HG02981 (cell line): ENCODE results near the gene MPRIP.
"Not testable (repeated sequence)": the region's sequence is repeated elsewhere in the genome, so short reads cannot be mapped to it uniquely, and the experiment has no call there.

ENCODE experiments used
- ATAC-seq: cut with Tn5 transposase; IDR thresholded peaks from one replicate; pipeline ENCODE4 v1.9.1; 2021; ENCODE audit warnings: mild to moderate bottlenecking, moderate library complexity; ENCODE audit not compliant: unreplicated experiment

Gene MPRIP, protein sequence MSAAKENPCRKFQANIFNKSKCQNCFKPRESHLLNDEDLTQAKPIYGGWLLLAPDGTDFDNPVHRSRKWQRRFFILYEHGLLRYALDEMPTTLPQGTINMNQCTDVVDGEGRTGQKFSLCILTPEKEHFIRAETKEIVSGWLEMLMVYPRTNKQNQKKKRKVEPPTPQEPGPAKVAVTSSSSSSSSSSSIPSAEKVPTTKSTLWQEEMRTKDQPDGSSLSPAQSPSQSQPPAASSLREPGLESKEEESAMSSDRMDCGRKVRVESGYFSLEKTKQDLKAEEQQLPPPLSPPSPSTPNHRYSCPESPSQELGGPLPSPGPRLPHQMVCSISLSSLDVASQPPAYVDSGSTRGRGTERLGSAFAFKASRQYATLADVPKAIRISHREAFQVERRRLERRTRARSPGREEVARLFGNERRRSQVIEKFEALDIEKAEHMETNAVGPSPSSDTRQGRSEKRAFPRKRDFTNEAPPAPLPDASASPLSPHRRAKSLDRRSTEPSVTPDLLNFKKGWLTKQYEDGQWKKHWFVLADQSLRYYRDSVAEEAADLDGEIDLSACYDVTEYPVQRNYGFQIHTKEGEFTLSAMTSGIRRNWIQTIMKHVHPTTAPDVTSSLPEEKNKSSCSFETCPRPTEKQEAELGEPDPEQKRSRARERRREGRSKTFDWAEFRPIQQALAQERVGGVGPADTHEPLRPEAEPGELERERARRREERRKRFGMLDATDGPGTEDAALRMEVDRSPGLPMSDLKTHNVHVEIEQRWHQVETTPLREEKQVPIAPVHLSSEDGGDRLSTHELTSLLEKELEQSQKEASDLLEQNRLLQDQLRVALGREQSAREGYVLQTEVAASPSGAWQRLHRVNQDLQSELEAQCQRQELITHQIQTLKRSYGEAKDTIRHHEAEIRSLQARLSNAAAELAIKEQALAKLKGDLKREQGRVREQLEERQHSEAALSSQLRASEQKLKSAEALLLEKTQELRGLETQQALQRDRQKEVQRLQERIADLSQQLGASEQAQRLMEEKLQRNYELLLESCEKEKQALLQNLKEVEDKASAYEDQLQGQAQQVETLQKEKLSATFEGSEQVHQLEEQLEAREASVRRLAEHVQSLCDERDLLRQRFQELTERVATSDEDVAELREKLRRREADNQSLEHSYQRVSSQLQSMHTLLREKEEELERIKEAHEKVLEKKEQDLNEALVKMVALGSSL (N-terminal part only)

DNA sequence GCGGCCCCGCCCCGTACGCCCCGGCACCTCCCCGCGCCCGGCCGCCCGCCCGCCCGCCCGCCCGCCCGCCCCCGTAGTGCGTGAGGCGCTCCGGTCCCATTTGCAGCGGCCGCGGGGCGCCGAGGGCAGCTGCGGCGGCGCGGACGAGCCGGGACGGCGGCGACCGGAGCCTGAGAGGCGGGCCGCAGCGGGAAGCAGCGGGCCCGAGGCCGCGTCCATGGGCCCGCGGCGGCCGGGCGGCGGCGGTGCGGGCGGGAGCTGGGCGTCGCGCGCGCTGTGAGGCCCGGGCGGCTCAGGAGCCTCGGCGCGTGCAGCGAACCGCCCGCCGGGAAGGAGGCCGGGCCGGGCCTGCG is at the start of gene MPRIP:
TSS of gene MPRIP (plus strand) at position 74 of the 353 bp plus-strand sequence. CDS start 392 bp downstream, outside the sequence.
- no peak for ATAC-seq

DNA sequence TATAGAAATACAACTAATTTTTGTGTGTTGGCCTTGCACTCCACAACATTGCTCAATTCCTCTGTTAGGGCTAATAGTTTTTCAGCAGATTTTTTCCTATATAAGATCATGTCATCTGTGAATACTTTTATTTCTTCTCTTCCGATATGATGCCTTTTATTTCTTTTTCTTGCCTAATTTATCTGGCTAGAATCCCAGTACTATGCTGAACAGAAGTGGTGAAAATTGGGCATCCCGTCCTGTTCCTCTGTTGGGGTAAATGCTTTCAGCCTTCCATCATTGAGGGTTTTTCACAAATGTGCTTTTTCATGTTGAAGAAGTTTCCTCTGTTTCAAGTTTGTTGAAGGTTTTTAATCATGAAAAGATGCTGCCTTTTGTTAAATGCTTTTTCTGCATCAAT is 47.6 kb upstream of the MPRIP start:
- no peak for ATAC-seq

DNA sequence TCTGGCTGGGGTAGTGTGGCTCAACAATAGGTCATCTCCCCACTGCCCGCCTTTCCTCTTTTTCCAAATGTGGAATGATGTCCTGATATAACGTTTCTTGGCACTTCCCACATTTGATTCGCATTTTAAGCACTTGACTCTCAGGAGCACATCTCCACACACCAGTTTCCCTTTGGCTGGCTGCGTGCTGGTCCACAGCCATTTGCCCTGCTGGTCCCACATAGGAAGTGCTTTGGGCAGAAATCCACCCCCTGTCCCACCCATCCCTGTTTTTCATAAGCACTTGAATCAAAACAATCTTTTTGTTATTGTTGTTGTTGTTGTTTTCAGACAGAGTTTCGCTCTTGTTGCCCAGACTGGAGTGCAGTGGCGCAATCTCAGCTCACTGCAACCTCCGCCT is 46.3 kb upstream of the MPRIP start:
- no peak for ATAC-seq

DNA sequence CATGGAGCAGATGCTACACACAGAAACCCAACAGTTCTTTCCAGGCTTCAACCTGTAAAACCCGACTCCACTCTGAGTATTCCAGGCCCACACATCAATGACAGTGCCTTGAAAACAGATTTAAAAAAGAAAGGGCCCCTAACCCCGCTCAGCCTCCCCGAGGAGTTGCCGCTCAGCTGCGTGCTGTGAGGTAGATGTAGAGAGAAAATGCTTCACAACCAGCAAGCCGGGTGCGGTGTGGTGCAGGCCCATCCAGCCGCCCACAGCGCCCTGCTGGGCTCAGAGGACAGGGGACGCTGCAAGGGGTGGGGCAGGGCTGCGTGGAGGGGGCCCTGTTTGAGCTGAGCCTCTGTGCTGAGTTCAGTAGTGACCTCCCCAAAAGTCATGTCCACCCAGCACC is 45.5 kb upstream of the MPRIP start:
- not testable (repeated sequence) for ATAC-seq

DNA sequence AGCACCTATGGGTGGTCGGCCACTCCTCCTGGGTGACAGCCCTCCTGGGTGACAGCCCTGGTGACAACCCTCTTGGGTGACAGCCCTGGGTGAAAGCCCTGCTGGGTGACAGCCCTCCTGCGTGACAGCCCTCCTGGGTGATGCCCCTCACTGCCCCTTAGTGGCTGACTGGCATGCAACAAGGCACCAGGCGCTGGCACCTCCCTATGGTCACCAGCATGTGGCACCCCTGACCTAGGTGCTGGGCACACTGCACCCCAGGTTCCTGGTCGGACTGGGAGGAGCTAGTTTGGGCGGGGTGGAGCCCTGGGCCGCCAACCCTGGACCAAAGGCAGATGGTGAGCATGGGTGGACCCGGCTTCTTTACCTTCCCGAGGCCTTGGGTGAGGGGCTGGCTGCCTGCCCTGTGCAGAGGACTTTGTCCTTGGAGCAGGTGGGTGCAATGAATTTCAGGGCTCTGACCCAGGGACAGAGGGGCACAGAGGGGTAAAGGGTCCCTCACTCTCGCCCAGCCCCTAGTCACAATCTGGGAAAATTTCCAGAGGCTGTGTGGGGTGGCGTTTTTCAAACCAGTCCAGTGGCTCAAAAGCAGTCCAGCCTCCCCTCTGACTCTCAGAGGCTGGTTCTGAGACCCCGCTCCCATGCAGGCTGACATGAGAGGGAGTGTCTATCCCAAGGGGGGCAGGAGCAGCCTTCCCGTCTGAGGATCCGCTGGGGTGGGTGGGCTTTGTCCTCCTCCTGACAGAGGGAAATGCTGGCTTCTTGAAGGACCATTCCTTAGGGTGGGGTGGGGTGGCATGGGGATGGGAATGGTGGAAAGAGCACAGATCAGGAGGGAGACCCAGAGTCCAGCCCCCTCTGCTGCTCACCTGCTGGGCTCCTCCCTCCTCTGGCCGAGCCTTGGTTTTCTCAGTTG is 44.5 kb upstream of the MPRIP start:
- no peak for ATAC-seq

DNA sequence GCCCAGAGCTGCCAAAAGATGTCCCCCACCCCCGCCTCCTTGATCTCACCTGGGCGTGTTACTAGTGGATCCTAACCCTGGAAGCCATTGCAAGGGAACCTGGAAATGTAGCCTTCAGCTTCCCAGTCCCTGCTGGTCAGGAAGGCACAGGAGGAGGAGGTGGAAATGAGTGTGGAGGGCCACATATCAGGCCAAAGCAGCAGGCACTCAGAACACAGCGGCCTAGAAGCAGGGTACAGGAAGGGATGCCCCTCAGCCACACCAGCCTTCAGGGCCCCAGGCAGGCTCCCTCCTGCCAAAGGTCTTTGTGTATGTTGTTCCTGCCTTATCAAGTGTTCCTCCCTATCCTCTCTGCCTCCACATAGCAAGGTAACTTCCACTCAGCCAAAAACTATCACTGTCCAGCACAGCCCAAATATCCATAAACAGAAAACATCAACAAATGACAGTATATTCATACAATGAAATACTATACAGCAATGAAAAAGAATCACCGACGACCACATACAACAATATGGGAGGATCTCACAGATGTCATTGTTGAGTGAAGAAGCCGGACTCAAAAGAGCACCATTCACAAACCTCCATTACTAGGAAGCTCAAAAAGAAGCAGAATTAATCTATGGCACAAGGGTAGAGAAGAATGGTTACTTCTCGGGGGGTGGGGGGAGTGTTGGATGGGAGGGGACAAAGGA is 42.2 kb upstream of the MPRIP start:
- no peak for ATAC-seq

DNA sequence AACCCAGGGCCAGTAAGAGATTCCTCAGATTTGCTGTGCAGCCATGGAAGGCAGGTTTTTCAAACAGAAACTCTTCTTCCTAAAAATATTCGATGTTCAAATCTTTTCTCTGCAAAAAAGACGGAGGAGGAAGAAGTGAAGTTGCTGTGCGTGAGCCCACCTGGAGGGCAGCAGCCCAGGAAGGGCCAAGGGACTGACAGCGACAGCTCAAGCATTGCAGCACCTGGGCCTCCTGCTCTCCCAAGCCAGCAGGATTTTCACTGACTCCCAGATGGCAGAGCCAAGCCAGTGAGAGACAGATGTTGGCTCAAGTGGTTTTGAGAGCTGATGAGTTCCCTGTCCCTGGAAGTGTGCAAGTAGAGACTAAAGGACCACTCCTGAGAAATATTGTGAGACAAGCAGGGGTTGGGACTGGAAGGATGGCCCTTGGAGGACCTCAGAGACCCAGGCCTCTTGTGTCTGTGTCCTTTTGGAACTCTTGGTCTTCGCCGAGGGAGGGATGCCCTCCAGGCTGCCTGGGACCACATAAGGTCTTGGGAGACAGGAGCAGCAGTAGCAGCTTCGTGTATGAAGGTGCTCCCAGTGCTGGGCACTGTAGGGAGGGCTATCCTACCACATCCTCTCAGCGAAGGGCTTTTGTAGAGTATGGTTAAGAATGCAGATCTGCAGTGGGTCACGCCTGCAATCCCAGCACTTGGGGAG is 41.0 kb upstream of the MPRIP start:
- ATAC-seq = no peak

DNA sequence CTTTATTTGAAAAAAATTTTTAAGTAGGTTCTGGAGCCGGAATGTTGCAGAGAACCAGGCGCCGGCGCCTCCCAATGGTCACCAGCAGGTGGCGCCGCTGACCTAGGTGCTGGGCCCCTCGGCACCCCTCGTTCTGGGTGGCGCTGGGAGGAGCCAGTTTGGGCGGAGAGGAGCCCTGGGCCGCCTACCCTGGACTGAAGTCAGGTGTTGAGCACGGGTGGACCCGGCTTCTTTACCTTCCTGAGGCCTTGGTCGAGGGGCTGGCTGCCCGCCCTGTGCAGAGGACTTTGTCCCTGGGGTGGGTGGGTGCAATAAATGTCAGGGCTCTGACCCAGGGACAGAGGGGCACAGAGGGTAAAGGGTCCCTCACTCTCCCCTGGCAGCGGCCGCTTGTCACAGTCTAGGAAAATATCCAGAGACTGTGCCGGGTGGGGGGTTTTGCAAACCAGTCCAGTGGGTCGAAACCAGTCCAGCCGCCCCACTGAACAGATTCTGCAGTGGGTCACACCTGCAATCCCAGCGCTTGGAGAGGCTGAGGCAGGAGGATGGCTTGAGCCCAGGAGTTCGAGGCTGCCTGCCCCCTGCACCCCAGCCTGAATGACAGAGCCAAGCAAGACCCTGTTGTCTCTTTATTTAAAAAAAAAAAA is 40.3 kb upstream of the MPRIP start:
- ATAC-seq = peak; percentile 66

DNA sequence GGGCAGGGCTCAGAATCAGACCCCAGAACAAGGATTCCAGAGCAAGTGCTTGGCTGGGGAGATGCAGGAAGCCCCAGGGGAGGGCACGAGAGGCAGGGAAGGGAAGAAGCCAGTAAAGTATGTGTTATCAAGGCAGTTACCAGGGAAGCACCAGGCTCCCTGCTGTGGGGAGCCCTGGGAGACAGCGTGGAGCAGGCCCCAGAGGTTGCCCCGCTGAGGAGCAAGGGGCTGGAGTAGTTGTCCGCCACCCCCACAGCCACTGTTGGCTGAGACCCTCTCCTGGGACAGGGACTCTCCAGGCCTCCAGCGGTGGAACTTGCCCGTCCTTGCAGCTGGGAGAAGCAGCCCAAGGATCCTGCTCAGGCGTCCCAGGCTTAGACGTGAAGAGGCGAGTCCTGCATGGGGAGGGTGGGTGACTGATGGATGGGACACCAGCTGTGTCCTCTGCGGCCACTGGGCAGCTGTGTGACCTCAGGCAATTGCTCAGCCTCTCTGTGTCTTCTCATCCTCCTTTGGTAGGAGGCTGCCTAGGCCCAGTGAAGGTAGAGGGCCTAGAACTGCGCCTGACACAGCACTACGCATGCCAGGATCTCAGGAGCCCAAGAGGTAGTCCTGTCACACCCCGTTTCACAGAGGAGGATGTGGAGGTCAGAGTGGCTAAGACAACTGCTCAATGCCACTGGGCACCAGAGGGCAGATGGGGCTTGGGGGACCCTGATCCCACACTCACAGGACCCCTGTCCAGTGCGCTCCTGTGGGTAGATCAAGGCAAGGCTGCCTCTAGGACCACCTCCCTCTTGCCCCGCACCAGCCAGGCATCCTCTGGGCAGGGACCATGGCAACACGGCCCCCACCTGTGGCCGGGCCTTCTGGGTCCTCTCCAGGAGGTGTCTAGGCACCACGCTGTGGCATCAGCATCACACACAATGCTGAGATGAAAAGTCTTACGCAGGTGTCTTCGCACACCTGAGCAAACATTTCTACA is 39.2 kb upstream of the MPRIP start:
- ATAC-seq = not testable (repeated sequence)

DNA sequence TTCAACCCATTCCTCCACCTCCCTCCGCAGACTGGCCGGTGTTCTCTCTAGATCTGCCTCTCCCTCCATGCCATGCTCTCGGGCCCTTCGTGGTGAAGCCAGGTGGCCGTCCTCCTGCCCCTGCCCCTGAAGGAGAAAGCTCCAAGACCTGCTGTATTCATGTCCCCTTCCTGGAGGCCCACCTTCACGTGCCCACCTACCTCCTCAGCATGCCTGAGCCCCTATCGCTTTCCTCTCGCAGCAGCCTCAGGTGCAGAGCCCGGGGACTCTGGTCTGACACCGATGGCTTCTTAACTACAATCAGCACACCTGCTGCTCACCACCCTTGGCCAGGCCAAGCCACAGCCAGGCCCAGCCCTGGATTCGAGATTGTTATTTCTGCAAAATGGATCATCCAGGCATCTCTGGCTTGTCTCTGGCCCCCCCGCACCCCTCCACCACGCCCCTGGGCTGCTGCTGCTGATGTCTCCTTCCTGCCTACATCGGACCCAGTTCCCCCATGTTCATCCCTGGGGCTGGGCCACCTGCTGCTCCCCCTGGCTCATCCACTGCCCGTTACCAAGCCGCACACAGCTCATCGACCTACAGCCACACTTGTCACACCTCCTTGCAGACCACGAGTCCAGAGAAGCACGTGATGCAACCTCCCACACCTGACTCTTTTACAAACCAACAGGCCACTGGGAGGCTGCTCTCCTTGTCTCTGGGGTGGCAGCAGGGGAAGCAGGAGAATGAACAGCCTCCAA is 37.8 kb upstream of the MPRIP start:
- no peak for ATAC-seq

DNA sequence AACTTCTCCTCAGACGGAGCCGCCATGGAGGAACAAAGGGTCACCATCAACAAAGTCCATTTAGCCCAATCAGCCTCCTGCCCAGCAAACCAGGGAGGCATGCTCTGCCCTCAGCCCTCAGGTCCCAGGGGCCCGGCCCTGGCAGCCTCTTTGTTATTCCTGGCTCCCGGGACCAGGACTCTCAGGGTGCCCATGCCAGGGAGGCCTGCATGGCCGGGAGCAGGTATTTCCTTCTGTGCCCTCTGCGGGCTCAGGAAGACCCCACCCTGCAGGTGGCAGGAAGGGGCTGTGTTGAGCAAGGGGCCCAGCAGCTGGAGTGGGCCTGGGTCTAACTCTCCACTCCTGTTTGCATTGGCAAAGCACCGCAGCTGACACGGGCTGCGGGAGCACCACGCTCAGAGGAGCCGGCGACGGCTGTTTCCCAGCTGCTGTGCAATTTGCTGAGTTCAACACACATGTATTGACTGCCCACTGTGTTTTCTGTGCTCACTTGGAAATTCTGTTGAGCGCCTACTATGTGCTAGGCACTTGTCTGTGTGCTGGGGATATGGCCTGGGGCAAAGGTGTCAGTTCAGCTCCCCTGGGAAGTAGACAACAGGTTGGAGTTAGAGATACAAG is 37.2 kb upstream of the MPRIP start:
- ATAC-seq = not testable (repeated sequence)

DNA sequence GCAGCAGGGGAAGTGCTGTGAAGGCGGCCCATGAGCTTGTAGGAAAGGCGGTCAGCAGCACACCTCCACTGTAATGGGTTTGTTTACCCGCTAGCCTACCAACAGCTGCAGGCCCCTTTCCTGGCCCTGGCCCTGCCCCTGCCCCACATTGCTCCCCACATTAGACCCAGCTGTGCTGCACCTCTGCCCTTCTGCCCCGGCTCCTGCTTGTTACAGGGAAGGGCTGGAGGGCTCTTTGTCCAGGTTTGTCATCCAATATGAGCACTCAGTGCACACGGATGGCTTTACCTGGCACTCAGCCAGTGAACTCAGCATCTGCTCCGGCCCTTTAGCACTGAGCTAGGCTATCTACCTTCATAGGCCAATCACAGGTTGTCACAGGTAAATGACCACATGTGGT is 34.4 kb upstream of the MPRIP start:
- not testable (repeated sequence) for ATAC-seq

DNA sequence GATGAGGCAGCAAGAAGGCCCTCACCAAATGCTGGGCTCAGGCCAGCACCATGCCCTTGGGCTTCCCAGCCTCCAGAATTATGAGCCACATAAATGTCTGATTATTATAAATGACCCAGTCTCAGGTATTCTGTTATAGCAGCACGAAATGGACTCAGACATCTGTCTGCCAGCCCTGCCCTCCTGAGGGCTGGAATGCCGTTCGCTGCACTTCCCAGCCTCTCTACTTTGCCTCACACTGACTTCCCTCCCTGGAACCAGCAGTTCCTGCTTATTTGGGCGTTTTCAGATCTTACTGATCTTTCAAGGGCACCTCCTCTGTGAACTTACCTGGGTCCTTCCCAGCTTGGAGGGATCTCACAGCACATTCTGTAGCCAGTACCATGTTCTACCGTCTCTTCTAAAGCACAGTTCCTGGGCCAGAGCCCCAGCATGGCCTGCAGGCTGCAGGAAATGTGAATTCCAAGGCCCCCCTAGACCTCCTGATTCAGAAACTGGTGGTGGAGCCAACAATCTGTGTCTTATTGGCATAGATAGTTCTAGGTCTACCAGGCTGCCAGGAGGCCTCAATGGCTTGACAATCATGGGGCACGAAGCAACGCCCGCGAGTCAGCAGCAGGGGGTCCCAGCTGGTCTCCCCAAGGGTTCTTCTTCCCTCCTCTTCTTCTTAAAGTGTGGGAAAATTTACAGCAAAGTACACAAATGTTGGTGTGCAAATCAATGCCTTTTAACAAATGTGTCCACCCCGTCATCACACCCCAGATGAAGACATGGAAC is 33.4 kb upstream of the MPRIP start:
- ATAC-seq = not testable (repeated sequence)

DNA sequence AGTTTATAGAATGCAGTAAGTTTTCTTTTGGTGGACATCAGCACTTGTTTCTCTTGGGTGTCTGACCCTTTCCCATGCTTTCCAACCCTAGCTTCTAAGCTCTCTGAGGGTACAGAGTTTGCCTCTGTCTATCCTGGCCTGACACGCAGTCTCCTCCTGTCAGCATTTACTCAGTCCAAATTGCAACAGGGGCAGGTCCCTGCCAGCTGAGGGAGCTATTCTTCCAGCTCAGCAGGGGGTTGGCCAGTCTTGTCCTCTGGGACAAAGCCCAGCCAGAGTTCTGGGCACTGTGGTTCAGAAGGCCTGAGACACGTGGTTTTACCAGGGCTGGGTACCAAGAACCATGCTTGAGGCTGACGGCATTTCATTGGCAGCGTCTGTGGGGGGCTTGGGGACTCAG is 32.3 kb upstream of the MPRIP start:
- not testable (repeated sequence) for ATAC-seq

DNA sequence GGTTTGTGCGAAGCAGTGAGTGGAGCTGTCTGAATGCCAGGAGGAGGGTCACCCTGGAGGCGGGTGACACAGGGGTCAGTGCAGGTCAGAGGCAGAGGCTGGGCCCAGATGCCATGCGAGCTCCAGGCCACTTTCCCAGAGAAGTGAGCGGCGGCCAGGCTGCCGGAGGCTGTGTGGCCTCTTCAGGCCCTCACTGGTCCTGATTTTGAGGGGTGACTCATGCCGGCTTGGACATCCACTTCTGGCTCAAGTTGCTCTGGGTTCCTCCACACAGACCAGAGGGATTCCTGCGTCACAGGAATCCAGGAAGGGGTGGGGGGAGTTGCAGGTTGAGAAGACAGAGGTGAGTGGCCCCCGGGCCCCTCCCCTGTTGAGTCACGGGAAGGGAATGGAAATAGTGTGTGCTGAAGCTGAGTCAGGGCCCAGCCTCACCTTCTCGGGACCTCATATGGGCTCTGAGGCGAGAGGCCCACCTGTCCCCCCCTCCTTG is 31.7 kb upstream of the MPRIP start:
- ATAC-seq = not testable (repeated sequence)
